ENCODE data around the gene GBP1. TPM values are rescaled to one million over a fixed set of nuclear protein-coding genes. Genes with fewer than 3 reads are reported as not detected.
"Not testable (repeated sequence)": the region's sequence is repeated elsewhere in the genome, so short reads cannot be mapped to it uniquely, and the experiment has no call there.

Gene GBP1
- total RNA-seq, 2 experiments from 2014 or later: 150 to 160 TPM

- Mint-ChIP-seq H3K4me3 (no peak overlapping the region), H3K36me3 (peaks cover 30% of the 10 kb centered on the region), H3K9me3 (peaks cover 17% of the 10 kb centered on the region), H3K4me1 (peaks cover 14% of the 10 kb centered on the region), H3K27me3 (no peaks in the 10 kb centered on the region), H3K27ac (no peak overlapping the region)
- DNase-seq (no peak), ATAC-seq (ENCODE audit: low read depth) (no peak)
- POLR2A ChIA-PET: no interaction called here
Measured at GRCh38 chr1:89025928-89026327, 39.1 kb downstream of the GBP1 start.

- Mint-ChIP-seq H3K27ac (peak overlapping the region; percentile 85), H3K4me1 (peaks cover 31% of the 10 kb centered on the region), H3K27me3 (no peaks in the 10 kb centered on the region), H3K4me3 (peak overlapping the region; percentile 90), H3K36me3 (peaks cover 46% of the 10 kb centered on the region), H3K9me3 (peaks cover 11% of the 10 kb centered on the region)
- no peak for DNase-seq
- ATAC-seq (ENCODE audit: low read depth): no peak
- POLR2A ChIA-PET: interaction anchor here (0.9 to 3.3 kb wide), 8 partner anchors 15 to 263 kb away, joined by 3 to 40 read pairs (median 4); partner anchors contain the start of genes GBP1, GBP2, GBP4 and GBP5
Measured at GRCh38 chr1:89023026-89023425, 42.0 kb downstream of the GBP1 start.

DNA sequence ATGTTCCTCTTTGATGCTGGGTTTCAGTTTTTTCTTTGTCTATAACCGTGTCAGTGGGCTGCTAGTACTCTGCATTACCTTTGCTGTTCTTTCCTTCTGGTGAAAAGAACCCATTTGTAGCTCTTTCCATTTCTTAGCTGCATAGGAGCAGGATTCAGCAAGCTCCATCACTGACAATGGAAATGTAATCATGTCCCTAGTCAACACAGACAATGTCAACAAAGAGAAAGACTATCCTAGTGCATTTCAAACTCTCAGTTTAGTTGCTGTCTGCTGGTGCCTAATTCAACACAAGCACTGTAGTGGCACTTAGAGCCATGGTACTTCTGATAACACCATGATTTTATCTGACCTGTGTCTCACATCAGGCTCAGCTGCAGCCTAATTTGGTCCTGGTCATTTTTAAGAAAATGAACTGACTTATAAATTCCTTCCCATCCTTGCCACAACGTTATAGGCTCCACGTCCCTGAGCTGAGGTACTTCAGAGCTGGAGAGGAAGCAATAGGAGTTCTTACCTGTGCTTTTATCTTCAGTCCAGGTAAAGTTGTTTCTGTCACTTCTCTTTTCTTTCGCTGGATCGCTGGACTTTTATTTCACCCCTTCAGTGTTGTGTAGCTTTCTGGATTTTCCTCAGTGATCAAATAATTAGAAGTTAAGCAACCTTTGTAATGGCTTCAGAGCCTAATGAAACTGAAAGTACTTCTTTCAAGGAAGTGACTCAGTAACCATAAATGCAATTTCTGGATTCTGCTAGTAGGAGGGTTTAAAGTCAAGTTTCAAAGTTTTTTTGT, 42.6 kb downstream of the GBP1 start, which contains the start of gene GBP3:
TSS of gene GBP3 (minus strand) at position 700 of the 793 bp plus-strand sequence. CDS start 2,145 bp downstream, outside the sequence.
- Mint-ChIP-seq H3K4me3 (peak within 1 kb of the TSS; percentile 90), H3K4me1 (peaks cover 34% of the 10 kb centered on the region), H3K36me3 (peaks cover 53% of the 10 kb centered on the region), H3K27me3 (no peaks in the 10 kb centered on the region), H3K9me3 (peaks cover 9% of the 10 kb centered on the region), H3K27ac (peak within 1 kb of the TSS; percentile 85)
- POLR2A ChIA-PET: interaction anchor here (0.6 to 3.3 kb wide), 15 partner anchors 12 to 341 kb away, joined by 3 to 40 read pairs (median 4); partner anchors contain the start of genes GBP1, GBP2, GBP4 and GBP5
- DNase-seq (no peak), ATAC-seq (ENCODE audit: low read depth) (peak; percentile 75)

- POLR2A ChIA-PET; H3K27ac Mint-ChIP-seq; H3K9me3 Mint-ChIP-seq; H3K27me3 Mint-ChIP-seq; DNase-seq; H3K4me3 Mint-ChIP-seq; ATAC-seq (ENCODE audit: low read depth): not testable (repeated sequence)
- H3K4me1 Mint-ChIP-seq: peaks cover 44% of the 10 kb centered on the region
- H3K36me3 Mint-ChIP-seq: peaks cover 71% of the 10 kb centered on the region
Measured at GRCh38 chr1:89018318-89018717, 46.7 kb downstream of the GBP1 start.

GRCh38 chr1:89008511-89008910, 56.5 kb downstream of the GBP1 start:
- Mint-ChIP-seq H3K4me3 (no peak overlapping the region), H3K27me3 (no peaks in the 10 kb centered on the region), H3K9me3 (peaks cover 15% of the 10 kb centered on the region), H3K27ac (no peak overlapping the region), H3K4me1 (peaks cover 4% of the 10 kb centered on the region), H3K36me3 (peaks cover 77% of the 10 kb centered on the region)
- no peak for DNase-seq
- POLR2A ChIA-PET: no interaction called here
- no peak for ATAC-seq (ENCODE audit: low read depth)

- Mint-ChIP-seq H3K4me3 (no peak overlapping the region), H3K27ac (no peak overlapping the region), H3K36me3 (peaks cover 73% of the 10 kb centered on the region), H3K9me3 (peaks cover 25% of the 10 kb centered on the region), H3K27me3 (no peaks in the 10 kb centered on the region), H3K4me1 (peaks cover 21% of the 10 kb centered on the region)
- POLR2A ChIA-PET: no interaction called here
- ATAC-seq (ENCODE audit: low read depth) (no peak), DNase-seq (no peak)
Measured at GRCh38 chr1:89005286-89006151, 59.5 kb downstream of the GBP1 start.

Other genes starting within 250 kb of the GBP1 start
- gene GTF2B, start 173.6 kb downstream of the GBP1 start, total RNA-seq: 10 to 100 TPM; 40.2 to 41.7 TPM
- gene KYAT3, start 72.6 kb downstream of the GBP1 start, total RNA-seq: 10 to 100 TPM; 34.8 to 37.9 TPM
- 10 to 100 TPM; 22.2 to 22.9 TPM for gene RBMXL1, start 72.6 kb downstream of the GBP1 start, total RNA-seq
- gene GBP3, start 42.3 kb downstream of the GBP1 start, total RNA-seq: 10 to 100 TPM; 45.9 to 50.7 TPM
- 100 to 1,000 TPM; 170 to 179 TPM for gene GBP2, start 60.9 kb upstream of the GBP1 start, total RNA-seq
- under 1 TPM; 0.11 to 0.28 TPM for gene GBP7, start 110.8 kb upstream of the GBP1 start, total RNA-seq
- 10 to 100 TPM; 61.9 to 69.7 TPM for gene GBP4, start 133.7 kb upstream of the GBP1 start, total RNA-seq
- 100 to 1,000 TPM; 228 to 231 TPM for gene GBP5, start 207.7 kb upstream of the GBP1 start, total RNA-seq

All from activated naive CD8-positive, alpha-beta T cell treated with anti-CD3 and anti-CD28 coated beads, Interleukin-2, amount 10 ng/mL, durations not matched to agents 7 days and 5 days (primary cell).